HG03378 (cell line): Measurements from ENCODE around the gene LBH.

Experiments used
- ATAC-seq: cut with Tn5 transposase; IDR thresholded peaks from one replicate; pipeline ENCODE4 v1.9.1; 2021; ENCODE audit warnings: mild to moderate bottlenecking, moderate library complexity; ENCODE audit not compliant: unreplicated experiment

LBH gene

DNA sequence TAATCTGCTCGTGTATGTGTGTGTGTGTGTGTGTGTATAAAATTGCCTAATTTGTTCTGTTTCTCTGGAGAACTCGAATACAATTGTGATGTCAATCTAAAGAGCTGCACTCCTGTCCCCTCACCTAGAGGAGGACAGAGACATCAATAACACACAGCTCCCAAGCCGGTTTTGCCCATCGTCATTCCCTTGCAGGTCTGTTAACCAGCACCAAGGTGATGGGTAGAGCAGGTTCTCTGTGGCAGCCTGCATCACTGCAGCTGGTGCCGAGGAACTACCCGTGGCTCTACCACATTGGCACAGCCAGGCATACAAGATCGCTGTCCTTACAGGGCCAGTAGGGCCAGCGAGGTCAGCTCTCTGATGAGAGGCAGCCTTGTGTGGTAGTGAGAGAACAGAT, 41.0 kb downstream of the LBH start:
- ATAC-seq, result no peak

DNA sequence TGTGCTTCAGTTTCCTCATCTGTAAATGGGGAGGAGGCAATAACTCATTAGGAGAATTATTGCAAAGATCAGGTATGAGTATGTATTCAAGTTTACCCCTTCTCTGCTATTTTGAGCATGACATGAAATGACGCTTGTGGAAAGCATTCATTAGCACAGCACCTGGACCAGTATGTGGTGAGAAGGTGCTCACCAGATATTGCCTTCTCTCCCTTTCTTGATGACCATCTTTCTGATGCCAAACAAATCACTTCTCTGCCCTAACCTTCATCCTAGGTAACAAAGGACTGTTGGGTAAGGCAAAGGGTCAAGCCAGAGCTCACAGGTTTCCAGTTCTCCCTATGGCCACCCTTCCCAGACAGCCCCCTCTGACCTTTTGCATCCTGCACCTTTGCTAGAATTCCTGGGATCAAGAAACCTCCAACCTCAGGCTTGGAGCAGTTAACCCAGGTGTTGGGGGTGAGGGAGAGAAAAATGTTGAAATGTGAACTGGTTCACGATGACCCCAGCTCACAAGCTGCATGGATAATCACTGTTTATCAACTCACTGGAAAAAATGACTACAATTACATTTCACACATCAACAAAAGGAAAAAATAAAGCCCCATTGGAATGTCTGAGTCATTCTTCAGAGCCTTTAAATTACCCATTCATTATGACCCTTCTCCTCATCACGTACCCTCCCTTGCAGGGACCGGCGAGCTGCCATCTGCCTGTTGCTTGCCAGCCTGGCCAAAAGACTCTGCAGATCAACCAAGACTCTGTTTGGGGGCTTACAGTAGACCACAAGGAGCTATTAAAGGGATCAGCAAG, 41.6 kb downstream of the LBH start:
- ATAC-seq, result no peak

- ATAC-seq, result no peak
Observed at GRCh38 chr2:30273574-30273929, 42.2 kb downstream of the LBH start.

DNA sequence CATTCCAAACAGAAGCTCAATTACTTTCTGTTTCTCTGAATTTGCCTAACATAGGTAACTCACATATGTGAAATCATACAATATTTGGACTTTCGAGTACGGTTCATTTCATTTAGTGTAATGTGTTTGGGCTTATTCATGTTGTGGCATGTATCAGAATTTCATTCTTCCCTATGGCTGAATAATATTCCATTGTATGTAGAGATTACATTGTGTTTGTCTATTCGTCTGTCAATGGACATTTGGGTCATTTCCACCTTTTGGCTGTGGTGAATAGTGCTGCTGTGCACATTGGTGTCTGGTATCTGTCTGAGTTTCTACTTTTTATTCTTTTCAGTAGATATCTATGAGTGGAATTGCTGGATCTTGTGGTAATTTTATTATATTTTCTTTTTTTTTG, 43.9 kb downstream of the LBH start:
- no peak for ATAC-seq

DNA sequence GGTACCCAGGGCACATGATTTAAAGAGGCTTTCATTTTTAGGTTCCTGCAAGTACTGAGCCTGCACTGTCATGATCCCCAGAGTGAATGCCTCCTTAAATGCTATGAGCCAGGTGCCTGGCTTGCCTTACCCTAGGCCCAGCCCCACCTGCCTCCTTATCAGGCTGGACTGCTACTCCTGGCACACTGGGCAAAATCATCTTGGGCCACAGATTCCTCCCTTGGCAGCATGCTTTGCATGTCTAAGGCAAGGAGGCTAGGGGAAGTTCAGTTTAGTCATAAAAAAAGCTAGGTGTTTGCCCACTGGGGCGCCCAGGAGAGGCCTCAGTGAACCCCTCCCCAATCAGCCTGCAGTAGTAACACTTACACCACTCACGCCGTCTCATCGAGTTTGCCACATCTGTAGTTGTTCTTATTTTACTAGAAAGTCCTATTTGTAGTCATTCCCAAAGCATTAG, 45.1 kb downstream of the LBH start:
- ATAC-seq, result no peak

- ATAC-seq, result no peak
Observed at GRCh38 chr2:30277582-30277981, 46.2 kb downstream of the LBH start.

DNA sequence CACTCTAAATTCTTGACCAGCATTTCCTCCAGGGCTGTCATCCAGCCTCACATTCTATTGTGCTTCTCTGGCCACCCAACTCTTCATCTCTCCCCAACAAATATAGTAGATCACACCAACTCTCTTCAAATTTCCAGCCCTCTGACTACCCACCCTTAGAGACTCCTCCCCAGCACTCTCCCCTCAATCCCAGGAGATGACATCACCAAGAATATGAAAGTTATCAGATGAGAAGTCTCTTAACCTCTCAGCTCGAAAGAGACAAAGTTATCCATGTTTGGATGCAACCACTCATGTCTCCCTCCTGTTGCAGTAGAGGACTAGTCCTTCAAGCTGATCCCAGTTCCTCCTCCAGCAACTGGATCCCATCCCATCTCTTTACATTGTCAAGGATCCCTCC, 47.1 kb downstream of the LBH start:
- ATAC-seq, result no peak

DNA sequence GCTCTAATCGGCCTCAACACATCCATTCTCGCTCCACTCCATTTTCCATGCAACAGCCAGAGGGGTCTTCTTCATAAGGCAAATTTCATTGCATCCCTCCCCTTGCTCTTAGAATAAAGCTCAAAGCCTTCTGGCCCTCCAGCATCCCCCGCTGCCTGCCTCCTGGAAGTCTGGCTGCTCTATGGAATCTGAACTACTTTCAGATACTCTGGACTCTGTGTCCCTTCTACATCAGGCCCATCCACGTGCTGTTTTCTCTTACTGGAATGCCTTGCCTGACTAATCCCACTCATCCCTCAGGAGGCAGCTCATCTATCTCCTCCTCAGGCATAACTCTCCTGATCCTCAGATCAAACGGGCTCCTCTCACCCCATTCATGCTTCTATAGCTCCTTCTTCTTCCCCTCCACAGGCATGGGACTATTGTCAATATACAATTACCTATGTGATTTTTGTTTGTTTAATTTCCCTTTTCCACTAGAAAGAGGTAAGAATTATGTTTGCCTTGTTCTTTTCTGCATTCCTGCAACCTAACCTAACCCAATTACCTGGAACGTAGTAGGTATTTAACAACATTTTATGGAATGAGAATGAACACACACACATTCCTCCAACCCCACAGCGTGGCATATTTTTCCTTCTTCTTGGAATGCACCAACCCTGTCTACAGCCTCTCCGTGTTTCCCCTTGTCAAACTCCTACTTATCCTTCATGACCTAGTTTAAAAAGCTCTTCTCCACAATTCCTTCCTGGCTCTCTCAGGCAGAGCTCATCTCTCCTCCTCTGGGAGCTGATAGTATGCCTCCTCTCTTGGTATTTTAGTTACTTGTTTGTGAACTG, 49.5 kb downstream of the LBH start:
- ATAC-seq, result no peak

GRCh38 chr2:30282081-30282480, 50.7 kb downstream of the LBH start:
- ATAC-seq, result no peak

DNA sequence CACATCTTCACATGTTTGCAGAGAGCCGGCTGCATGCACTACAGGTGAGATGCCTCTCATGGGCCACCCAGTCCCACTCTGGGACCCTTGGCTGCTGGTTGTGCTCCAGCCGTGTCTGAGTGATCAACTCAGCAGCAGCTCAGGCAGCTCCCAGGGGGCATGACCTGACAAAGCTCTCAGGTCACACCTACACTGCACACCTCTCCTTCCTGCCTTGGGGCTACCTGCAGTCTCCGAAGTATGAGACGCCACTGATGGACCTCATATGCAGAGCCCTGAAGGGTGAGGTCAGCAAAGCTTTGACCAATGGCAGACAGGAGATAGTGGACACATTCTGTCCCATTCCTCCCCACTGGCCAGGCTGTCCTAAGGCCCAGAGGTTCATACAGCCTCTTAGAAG, 51.4 kb downstream of the LBH start:
- no peak for ATAC-seq

- ATAC-seq, result no peak
Observed at GRCh38 chr2:30283931-30284565, 52.7 kb downstream of the LBH start.

DNA sequence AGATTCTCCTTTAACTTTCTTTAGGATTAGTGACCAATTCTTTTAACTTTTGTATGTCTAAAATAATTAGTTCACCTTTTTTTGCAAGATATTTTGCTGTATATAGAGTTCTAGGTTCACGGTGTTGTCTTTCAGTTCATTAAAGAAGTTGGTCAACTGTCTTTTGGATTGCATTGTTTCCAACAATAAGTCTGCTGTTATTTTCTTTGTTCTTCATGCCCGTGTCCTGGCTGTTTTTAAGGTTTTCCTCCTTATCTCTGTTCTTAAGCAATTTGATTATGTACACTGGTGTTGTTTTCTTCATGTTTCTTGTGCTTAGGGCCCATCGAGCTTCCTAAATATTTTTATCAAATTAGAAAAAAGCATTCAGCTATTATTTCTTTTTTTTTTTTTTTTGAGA, 54.4 kb downstream of the LBH start:
- no peak for ATAC-seq

- peak; percentile 8 for ATAC-seq
Observed at GRCh38 chr2:30287190-30287840, 56.0 kb downstream of the LBH start.

GRCh38 chr2:30287857-30288513, 56.7 kb downstream of the LBH start:
- ATAC-seq, result peak; percentile 64

DNA sequence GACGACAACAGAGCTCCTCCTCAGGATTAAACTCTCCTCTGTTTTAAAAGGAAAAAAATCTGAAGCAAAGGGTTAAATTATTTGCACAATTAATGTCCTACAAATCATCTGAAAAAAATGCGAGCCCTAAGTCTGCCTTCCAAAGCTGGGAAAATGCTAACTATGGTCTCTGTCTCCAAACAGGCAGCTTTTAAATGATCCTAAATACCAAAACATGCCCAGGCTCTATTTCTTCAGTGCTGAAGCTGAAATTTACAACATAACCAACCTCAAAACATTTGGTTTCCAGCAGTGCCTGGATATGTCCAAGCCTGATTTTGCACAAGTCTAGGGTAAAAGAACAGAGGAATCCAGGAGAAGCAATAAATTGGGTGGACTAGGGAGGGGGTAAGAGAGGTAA, 57.2 kb downstream of the LBH start:
- ATAC-seq, result no peak

- no peak for ATAC-seq
Observed at GRCh38 chr2:30293303-30293921, 62.1 kb downstream of the LBH start.

- ATAC-seq, result no peak
Observed at GRCh38 chr2:30294133-30294532, 62.8 kb downstream of the LBH start.

- ATAC-seq, result no peak
Observed at GRCh38 chr2:30296496-30296895, 65.2 kb downstream of the LBH start.

GRCh38 chr2:30298302-30298701, 67.0 kb downstream of the LBH start:
- no peak for ATAC-seq

DNA sequence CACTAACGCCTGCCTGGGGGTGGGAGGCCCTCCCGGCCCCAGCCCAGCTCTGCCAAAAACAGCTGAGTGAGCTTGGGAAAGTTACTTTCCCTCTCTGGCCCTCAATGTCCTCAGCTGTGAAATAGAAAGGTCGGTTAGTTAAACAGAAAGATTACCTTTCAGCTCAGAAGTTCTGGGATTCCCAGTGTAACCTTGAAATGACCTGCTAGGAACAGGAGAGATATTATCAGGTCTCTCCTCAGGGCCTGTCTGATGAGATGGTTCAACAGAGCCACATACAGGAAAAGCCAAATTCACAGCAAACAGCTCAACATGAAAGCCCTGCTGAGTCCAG, 68.8 kb downstream of the LBH start:
- no peak for ATAC-seq
